Endothelial cell of umbilical vein (primary cell): ENCODE results near the gene HOXC5. TPM values are rescaled to one million over a fixed set of nuclear protein-coding genes. Genes with fewer than 3 reads are reported as not detected.

Experiments used
- BruUV-seq: library from RNA; stranded (reverse); fragments of 400-500 nt; replicated peaks from 2 replicates; lab custom pipeline; 2021; lab: Mats Ljungman, UMichigan
- CTCF ChIA-PET: fragments of 300-600, 350-600 bp; sonication (Branson Sonifier 250); formaldehyde crosslinking; loops from one replicate; lab custom pipeline; 2021; ENCODE audit warnings: antibody characterized with exemption, inconsistent platforms; lab: Charles Lee
- POLR2A ChIA-PET: fragments of 300-600, 350-600 bp; sonication (Branson Sonifier 250); formaldehyde crosslinking; loops from one replicate; lab custom pipeline; 2021; ENCODE audit warnings: antibody characterized with exemption, inconsistent platforms; lab: Charles Lee
- DNase-seq: peaks from one replicate; pipeline ENCODE4 v3.0.0-alpha.2; 2011; ENCODE audit warnings: low read depth, low spot score
- FAIRE-seq: peaks from 2 replicates; lab custom pipeline; 2011; peaks lifted over from hg19 to GRCh38; lab: Jason Lieb, UNC
- H2AFZ ChIP-seq: 2 replicates; pipeline ENCODE4 v1.6.0; 2012; ENCODE audit warnings: low read depth, low read length, control low read depth, inconsistent platforms
- H3K27ac ChIP-seq: 2 replicates; pipeline ENCODE4 v1.5.1; 2011; ENCODE audit warnings: low read depth, mild to moderate bottlenecking, control low read depth, low read length, moderate library complexity; ENCODE audit not compliant: insufficient read depth
- H3K27me3 ChIP-seq, 2 experiments: 2 replicates each; pipeline versions ENCODE4 v1.6.0 to v1.6.1; 2011; ENCODE audit warnings: low read length in 2 of 2, mixed read lengths in 1 of 2; ENCODE audit not compliant: control insufficient read depth in 2 of 2, insufficient read depth in 2 of 2
- H3K36me3 ChIP-seq, 2 experiments: 2 replicates in 1 of 2; 3 replicates in 1 of 2; pipeline ENCODE4 v1.5.1; 2011; ENCODE audit warnings: low read length in 2 of 2, mild to moderate bottlenecking in 1 of 2, moderate library complexity in 1 of 2; ENCODE audit not compliant: control insufficient read depth in 2 of 2, insufficient read depth in 2 of 2; ENCODE audit errors: extremely low read depth in 1 of 2
- H3K4me1 ChIP-seq: 3 replicates; pipeline ENCODE4 v1.5.1; 2011; ENCODE audit warnings: mild to moderate bottlenecking, low read length; ENCODE audit not compliant: control insufficient read depth, insufficient read depth; ENCODE audit errors: extremely low read depth
- H3K4me2 ChIP-seq: 2 replicates; pipeline ENCODE4 v1.6.1; 2011; ENCODE audit warnings: low read length, control low read depth, mixed read lengths; ENCODE audit not compliant: insufficient read depth
- H3K4me3 ChIP-seq, 3 experiments: fragments of 200-600 bp in 1 of 3; sonication (generic), shearing (Covaris generic) in 1 of 3; replicated peaks in 1 of 3; 2 replicates each; pipeline ENCODE4 v1.5.1; 2011 to 2016; ENCODE audit warnings: control low read depth in 3 of 3, low read length in 3 of 3, mild to moderate bottlenecking in 2 of 3, inconsistent platforms in 1 of 3, low read depth in 1 of 3, moderate library complexity in 1 of 3; ENCODE audit not compliant: insufficient read depth in 1 of 3
- H3K79me2 ChIP-seq: 2 replicates; pipeline ENCODE4 v1.6.0; 2012; ENCODE audit warnings: low read length, inconsistent platforms; ENCODE audit not compliant: control insufficient read depth, insufficient read depth
- H3K9ac ChIP-seq: replicated peaks from 2 replicates; pipeline ENCODE3; 2011; ENCODE audit warnings: low read length, control low read depth; ENCODE audit not compliant: insufficient read depth; ENCODE audit errors: extremely low read depth
- H3K9me1 ChIP-seq: replicated peaks from 3 replicates; pipeline ENCODE4 v1.6.0; 2011; ENCODE audit warnings: mild to moderate bottlenecking, low read length; ENCODE audit not compliant: control insufficient read depth, insufficient read depth; ENCODE audit errors: extremely low read depth
- H3K9me3 ChIP-seq: replicated peaks from 2 replicates; pipeline ENCODE4 v1.5.1; 2012; ENCODE audit warnings: low read length, inconsistent platforms; ENCODE audit not compliant: control insufficient read depth, insufficient read depth
- H4K20me1 ChIP-seq: replicated peaks from 2 replicates; pipeline ENCODE3; 2011; ENCODE audit warnings: mild to moderate bottlenecking, low read length; ENCODE audit not compliant: control insufficient read depth, insufficient read depth; ENCODE audit errors: extremely low read depth
- EZH2 ChIP-seq: IDR thresholded peaks from 2 replicates; pipeline ENCODE4 v1.6.1; 2012; ENCODE audit warnings: borderline replicate concordance, low read depth, mild to moderate bottlenecking, moderate library complexity, low read length, inconsistent platforms; ENCODE audit not compliant: severe bottlenecking
- FOS ChIP-seq: IDR thresholded peaks from 2 replicates; pipeline ENCODE4 v1.6.1; 2011; ENCODE audit warnings: mild to moderate bottlenecking, low read length, moderate library complexity, borderline replicate concordance; ENCODE audit not compliant: insufficient read depth
- GATA2 ChIP-seq: IDR thresholded peaks from 2 replicates; pipeline ENCODE4 v1.7.0; 2011; ENCODE audit warnings: low read depth, mild to moderate bottlenecking, moderate library complexity, mixed read lengths, low read length; ENCODE audit not compliant: insufficient read length, insufficient read depth
- JUN ChIP-seq: IDR thresholded peaks from 2 replicates; pipeline ENCODE4 v1.6.1; 2011; ENCODE audit warnings: borderline replicate concordance, low read depth; ENCODE audit not compliant: insufficient read length, insufficient read depth
- MYC ChIP-seq: IDR thresholded peaks from one replicate; pipeline ENCODE4 v1.6.1; 2011; ENCODE audit warnings: mild to moderate bottlenecking, low read depth, low read length
- POLR2A ChIP-seq: IDR thresholded peaks from 2 replicates; pipeline ENCODE4 v1.6.1; 2012; ENCODE audit warnings: low read depth, mild to moderate bottlenecking, control low read depth, low read length
- POLR2AphosphoS5 ChIP-seq: IDR thresholded peaks from 2 replicates; pipeline ENCODE4 v1.6.1; 2012; ENCODE audit warnings: low read depth, mild to moderate bottlenecking, control low read depth, low read length, moderate library complexity; ENCODE audit not compliant: insufficient read depth
- dilution Hi-C: fragments of 300-500 bp; cut with MboI; formaldehyde crosslinking; loops from one replicate; pipeline ENCODE4 v1.15.0; 2019; ENCODE audit warnings: low sequenced_read_pairs; ENCODE audit not compliant: extremely low pct_ligation_motif_present
- intact Hi-C: fragments of 100-400 bp; cut with micrococcal nuclease; formaldehyde crosslinking; loops from one replicate; pipeline ENCODE4 v1.10.0; 2022
- polyA plus RNA-seq, 4 experiments: library from polyadenylated mRNA; depleted of rRNA in 3 of 4; stranded (reverse) in 3 of 4; unstranded in 1 of 4; fragments of >200 nt; gene quantifications; 2 replicates each; pipeline versions ENCODE4 v1.2.1 to v1.2.3, GENCODE V29; 2011 to 2012; ENCODE audit warnings: missing spikeins in 1 of 4
- total RNA-seq: library from RNA; stranded (reverse); gene quantifications from 2 replicates; pipeline ENCODE4 v1.2.3, GENCODE V29; 2021
- TF ChIP-seq, protein P1 (sequence below), 2 donors: IDR thresholded peaks; 1 replicate in 1 of 2; 2 replicates in 1 of 2; pipeline ENCODE4 v1.5.1; 2011; ENCODE audit warnings: low read length in 2 of 2, mild to moderate bottlenecking in 2 of 2, moderate library complexity in 2 of 2, control low read depth in 1 of 2, inconsistent platforms in 1 of 2, low read depth in 1 of 2; ENCODE audit not compliant: insufficient read depth in 1 of 2; ENCODE audit errors: extremely low read depth in 1 of 2
- TF ChIP-seq, protein P2 (sequence below): IDR thresholded peaks from 2 replicates; pipeline ENCODE4 v1.6.1; 2011; ENCODE audit not compliant: insufficient read depth, insufficient read length

Gene HOXC5
- total and polyA plus RNA-seq, 2 donors (not counting 3 experiments of a cell fraction or from before 2014, with no cell fraction given), result not detected

DNA sequence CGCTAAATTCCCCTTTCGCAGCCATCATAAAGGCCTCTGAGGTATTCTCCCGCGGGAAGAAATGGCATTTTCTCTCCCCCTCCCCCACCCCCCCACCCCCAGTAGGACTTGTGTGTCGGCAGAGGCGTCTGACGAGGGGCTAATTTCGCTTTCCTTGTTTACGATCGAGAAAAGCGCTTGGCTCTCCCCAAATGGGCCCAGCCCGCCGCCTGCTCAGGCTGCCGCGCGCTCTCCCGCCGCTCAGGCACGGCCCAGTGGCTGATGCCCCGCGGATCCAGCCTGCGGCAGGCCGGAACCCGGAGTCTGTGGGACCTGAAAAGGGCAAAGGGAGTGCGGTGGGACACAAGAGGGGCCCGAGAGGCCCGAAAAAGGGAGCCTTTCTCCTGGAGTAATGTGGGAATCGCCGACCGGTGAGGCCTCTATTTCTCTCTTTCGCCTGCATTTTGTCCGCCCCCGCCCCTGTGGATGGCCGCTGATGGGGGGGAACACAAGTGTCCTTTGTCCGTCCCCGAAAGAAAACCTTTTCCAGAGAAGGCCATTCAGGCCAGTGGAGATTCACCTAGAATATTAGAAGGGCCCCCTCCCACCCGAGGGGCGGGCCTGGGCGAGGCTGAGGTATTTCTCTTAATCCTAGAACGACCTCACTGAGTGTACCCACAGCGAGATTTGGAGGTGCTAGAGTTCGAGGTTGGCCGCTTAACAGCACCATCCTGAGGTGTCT, 13.6 kb upstream of the HOXC5 start:
- FAIRE-seq (no peak), DNase-seq (no peak)
- no peak overlapping the region for H3K4me2 ChIP-seq
- H4K20me1 ChIP-seq, result no peaks in the 10 kb centered on the region
- H2AFZ ChIP-seq, result no peak overlapping the region
- ChIA-PET CTCF (interaction anchor here (4.3 kb wide), 1 partner anchor 13 kb away, joined by 36 read pairs; no protein-coding TSS in a partner anchor), POLR2A (no interaction called here)
- dilution Hi-C loops (no loop called here), intact Hi-C loops (no loop called here)
- peaks cover 3% of the 10 kb centered on the region for H3K4me1 ChIP-seq
- no peak for TF ChIP-seq MYC
- TF ChIP-seq EZH2, result peak; percentile 3
- no peak overlapping the region for H3K4me3 ChIP-seq
- no peaks in the 10 kb centered on the region for H3K36me3 ChIP-seq
- no TSS peak for BruUV-seq
- no peaks in the 10 kb centered on the region for H3K9me3 ChIP-seq
- no peaks in the 10 kb centered on the region for H3K79me2 ChIP-seq
- peaks cover 85 to 93% of the 10 kb centered on the region in 2 experiments for H3K27me3 ChIP-seq
- no peak overlapping the region for H3K27ac ChIP-seq
- no peaks in the 10 kb centered on the region for H3K9me1 ChIP-seq
- H3K9ac ChIP-seq, result no peak overlapping the region

DNA sequence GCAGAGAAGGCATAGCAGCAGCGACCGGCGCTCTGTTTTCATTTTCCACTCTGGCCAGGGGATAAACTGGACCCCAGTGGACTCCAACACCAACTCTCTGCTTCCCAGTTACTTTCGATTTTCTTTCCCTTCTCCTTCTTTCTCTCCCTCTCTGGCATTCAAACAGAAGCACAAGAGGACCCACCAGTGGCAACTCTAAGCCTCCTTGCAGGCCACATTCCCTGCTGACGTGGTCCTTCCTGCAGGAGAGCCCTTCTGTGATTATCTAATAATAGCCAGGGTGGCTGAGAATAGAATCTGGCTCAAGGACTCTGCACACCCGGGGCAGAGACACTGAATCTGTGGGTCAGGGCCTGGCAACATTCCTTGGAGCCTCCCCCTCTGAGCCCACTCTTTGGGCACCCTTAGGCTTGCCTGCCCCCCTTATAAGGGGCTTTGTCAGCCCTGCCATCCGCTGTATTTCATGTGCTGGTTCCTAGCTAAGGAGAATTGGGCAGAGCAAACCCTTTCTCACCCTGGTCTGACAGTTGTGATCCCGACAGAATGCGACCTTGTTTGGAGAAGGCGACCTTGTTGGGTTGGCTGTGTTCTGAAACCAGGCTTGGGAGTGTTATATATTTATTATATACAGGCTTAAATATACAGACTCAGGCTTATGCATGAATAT, 12.8 kb upstream of the HOXC5 start:
- DNase-seq, result no peak
- no peak overlapping the region for H3K27ac ChIP-seq
- peaks cover 85 to 93% of the 10 kb centered on the region in 2 experiments for H3K27me3 ChIP-seq
- POLR2A ChIA-PET, result no interaction called here
- TF ChIP-seq POLR2AphosphoS5, result no peak
- no peak for TF ChIP-seq EZH2
- no peak for TF ChIP-seq GATA2
- no peak for TF ChIP-seq MYC
- TF ChIP-seq JUN, result no peak
- TF ChIP-seq POLR2A, result no peak
- TF ChIP-seq, protein P1, sequence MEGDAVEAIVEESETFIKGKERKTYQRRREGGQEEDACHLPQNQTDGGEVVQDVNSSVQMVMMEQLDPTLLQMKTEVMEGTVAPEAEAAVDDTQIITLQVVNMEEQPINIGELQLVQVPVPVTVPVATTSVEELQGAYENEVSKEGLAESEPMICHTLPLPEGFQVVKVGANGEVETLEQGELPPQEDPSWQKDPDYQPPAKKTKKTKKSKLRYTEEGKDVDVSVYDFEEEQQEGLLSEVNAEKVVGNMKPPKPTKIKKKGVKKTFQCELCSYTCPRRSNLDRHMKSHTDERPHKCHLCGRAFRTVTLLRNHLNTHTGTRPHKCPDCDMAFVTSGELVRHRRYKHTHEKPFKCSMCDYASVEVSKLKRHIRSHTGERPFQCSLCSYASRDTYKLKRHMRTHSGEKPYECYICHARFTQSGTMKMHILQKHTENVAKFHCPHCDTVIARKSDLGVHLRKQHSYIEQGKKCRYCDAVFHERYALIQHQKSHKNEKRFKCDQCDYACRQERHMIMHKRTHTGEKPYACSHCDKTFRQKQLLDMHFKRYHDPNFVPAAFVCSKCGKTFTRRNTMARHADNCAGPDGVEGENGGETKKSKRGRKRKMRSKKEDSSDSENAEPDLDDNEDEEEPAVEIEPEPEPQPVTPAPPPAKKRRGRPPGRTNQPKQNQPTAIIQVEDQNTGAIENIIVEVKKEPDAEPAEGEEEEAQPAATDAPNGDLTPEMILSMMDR (IDR thresholded peaks at IDR 0.05; ENCODE audit: extremely low read depth in 1 of 2, insufficient read depth in 1 of 2, low read depth in 1 of 2, low read length in 2 of 2), result no peak
- no peak for TF ChIP-seq FOS
- TF ChIP-seq, protein P2, sequence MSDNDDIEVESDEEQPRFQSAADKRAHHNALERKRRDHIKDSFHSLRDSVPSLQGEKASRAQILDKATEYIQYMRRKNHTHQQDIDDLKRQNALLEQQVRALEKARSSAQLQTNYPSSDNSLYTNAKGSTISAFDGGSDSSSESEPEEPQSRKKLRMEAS, result no peak
- intact Hi-C loops (no loop called here), dilution Hi-C loops (no loop called here)
- no TSS peak for BruUV-seq
- H3K79me2 ChIP-seq, result no peaks in the 10 kb centered on the region
- CTCF ChIA-PET, result interaction anchor here (2.6 kb wide), 1 partner anchor 13 kb away, joined by 9 read pairs; the partner anchor contains the start of gene HOXC5
- no peaks in the 10 kb centered on the region for H4K20me1 ChIP-seq
- H3K9me1 ChIP-seq, result no peaks in the 10 kb centered on the region
- FAIRE-seq, result no peak
- no peaks in the 10 kb centered on the region for H3K36me3 ChIP-seq
- no peaks in the 10 kb centered on the region for H3K9me3 ChIP-seq
- H3K9ac ChIP-seq, result no peak overlapping the region
- no peak overlapping the region for H3K4me3 ChIP-seq
- H3K4me1 ChIP-seq, result peaks cover 3% of the 10 kb centered on the region
- no peak overlapping the region for H2AFZ ChIP-seq
- H3K4me2 ChIP-seq, result no peak overlapping the region
